ENCODE results near the gene KRTAP17-1. TPM values are rescaled to one million over a fixed set of nuclear protein-coding genes. Genes with fewer than 3 reads are reported as not detected.

The KRTAP17-1 gene
- total and polyA plus RNA-seq, 8 donors: not detected

DNA sequence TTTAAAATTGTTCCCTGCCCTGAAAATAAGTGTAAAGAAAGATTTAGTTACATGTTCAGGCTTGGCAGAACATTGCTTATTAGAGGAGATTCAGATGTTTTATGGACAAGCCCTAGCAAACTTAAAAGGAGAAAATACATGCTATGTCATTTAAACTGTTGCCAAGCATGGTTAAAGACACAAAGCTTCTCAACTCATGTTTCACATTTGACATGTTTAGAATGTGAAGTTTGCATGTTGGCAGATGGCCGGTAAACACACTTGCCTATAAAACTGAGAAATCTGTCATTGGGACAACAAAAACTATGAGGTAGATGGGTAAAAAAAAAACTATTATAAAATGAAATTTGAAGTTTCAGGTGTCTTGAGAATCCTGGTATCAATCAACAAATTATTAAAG, 18.7 kb downstream of the KRTAP17-1 start:
- TF ChIP-seq CTCF (IDR thresholded peaks at IDR 0.05): no peak
- Histone ChIP-seq H3K4me1 (no peaks in the 10 kb centered on the region), H3K27ac (no peak overlapping the region), H3K9me3 (no peaks in the 10 kb centered on the region), H3K36me3 (no peaks in the 10 kb centered on the region), H3K4me3 (no peak overlapping the region), H3K27me3 (peaks cover 0 to 14% of the 10 kb centered on the region in 2 donors)
- DNase-seq: no peak
- intact Hi-C loops (cut with DNase I): no loop called here
- ATAC-seq: no peak

- H3K27ac ChIP-seq: no peak overlapping the region
- no peak for ATAC-seq
- peaks cover 0 to 19% of the 10 kb centered on the region in 2 donors for H3K27me3 ChIP-seq
- DNase-seq: no peak
- no peaks in the 10 kb centered on the region for H3K36me3 ChIP-seq
- no peak for TF ChIP-seq CTCF (IDR thresholded peaks at IDR 0.05)
- H3K4me1 ChIP-seq: no peaks in the 10 kb centered on the region
- intact Hi-C loops (cut with DNase I): no loop called here
- no peak overlapping the region for H3K4me3 ChIP-seq
- no peaks in the 10 kb centered on the region for H3K9me3 ChIP-seq
Observed at GRCh38 chr17:41294016-41294415, 21.5 kb downstream of the KRTAP17-1 start.

- intact Hi-C loops (cut with DNase I): no loop called here
- no peaks in the 10 kb centered on the region for H3K36me3 ChIP-seq
- DNase-seq (no peak), ATAC-seq (no peak)
- no peak for TF ChIP-seq CTCF (IDR thresholded peaks at IDR 0.05)
- no peaks in the 10 kb centered on the region for H3K9me3 ChIP-seq
- H3K4me3 ChIP-seq: no peak overlapping the region
- H3K27ac ChIP-seq: no peak overlapping the region
- peaks cover 0 to 12% of the 10 kb centered on the region in 2 donors for H3K27me3 ChIP-seq
- H3K4me1 ChIP-seq: peaks cover 0 to 3% of the 10 kb centered on the region in 2 donors
Observed at GRCh38 chr17:41287050-41287449, 28.5 kb downstream of the KRTAP17-1 start.

DNA sequence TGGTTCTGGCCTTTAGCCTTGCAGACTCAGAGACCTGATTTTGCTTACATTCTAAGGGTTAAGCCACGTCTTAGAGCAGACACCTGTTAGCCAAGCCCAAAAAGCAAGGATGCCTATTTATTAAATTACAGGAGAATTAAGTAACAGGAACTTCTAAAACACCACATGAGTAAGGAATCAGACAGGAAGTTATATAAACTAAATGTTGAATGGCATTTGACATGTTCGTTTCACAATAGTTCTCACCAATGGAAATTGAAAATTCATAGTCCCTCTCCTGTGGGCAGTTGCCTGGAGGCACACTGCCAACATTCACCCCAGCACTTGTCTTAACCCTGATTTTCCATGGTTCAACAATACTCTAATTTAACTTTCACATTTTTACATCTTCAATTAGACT, 31.0 kb downstream of the KRTAP17-1 start:
- TF ChIP-seq CTCF (IDR thresholded peaks at IDR 0.05): no peak
- Histone ChIP-seq H3K27ac (no peak overlapping the region), H3K9me3 (no peaks in the 10 kb centered on the region), H3K36me3 (no peaks in the 10 kb centered on the region), H3K4me1 (peaks cover 0 to 3% of the 10 kb centered on the region in 2 donors), H3K4me3 (no peak overlapping the region), H3K27me3 (peaks cover 0 to 5% of the 10 kb centered on the region in 2 donors)
- DNase-seq: no peak
- intact Hi-C loops (cut with DNase I): no loop called here
- no peak for ATAC-seq

DNA sequence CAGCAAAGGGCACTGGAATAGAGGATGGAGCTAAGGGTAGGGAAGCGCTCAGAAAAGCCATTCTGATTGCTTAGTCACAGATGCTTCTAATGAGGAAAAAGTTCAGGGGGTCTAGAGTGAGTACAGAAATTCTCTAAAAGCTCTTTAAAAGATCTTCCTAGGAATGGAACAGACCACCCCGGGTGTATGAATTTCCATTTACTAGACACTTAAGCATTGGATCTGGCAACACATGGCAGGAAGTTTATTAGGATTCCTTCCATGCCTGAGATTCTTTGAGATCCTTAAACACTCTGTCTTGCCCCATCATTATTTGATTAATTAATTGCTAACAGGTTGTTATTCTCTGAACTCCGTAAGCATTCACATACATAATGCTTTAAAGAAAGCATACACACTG, 31.5 kb downstream of the KRTAP17-1 start:
- Histone ChIP-seq H3K4me1 (peaks cover 0 to 3% of the 10 kb centered on the region in 2 donors), H3K27ac (no peak overlapping the region), H3K27me3 (peaks cover 0 to 5% of the 10 kb centered on the region in 2 donors), H3K36me3 (no peaks in the 10 kb centered on the region), H3K4me3 (no peak overlapping the region), H3K9me3 (no peaks in the 10 kb centered on the region)
- intact Hi-C loops (cut with DNase I): no loop called here
- DNase-seq (no peak), ATAC-seq (no peak)
- TF ChIP-seq CTCF (IDR thresholded peaks at IDR 0.05): no peak

Data from left lung (tissue), 10 donors.